Subcutaneous adipose tissue (tissue), 4 donors: ENCODE data around the gene TOMM22. TPM values are rescaled to one million over a fixed set of nuclear protein-coding genes. Genes with fewer than 3 reads are reported as not detected.

Experiments used
- total RNA-seq, 4 donors: library from RNA; depleted of rRNA; stranded (reverse); fragments of >200 nt; gene quantifications; one replicate each; pipeline ENCODE4 v1.1.0, GENCODE V29; 2016
- TF ChIP-seq, protein P1 (sequence below): fragments of 450-650 bp; IDR thresholded peaks from one replicate; pipeline ENCODE4 v1.5.1; 2016; ENCODE audit warnings: low read depth, mild to moderate bottlenecking, control low read depth, antibody characterized with exemption, moderate library complexity

Gene TOMM22
- total RNA-seq, 4 donors from 2014 or later, result 26.6 to 52.2 (median 30.0) TPM

DNA sequence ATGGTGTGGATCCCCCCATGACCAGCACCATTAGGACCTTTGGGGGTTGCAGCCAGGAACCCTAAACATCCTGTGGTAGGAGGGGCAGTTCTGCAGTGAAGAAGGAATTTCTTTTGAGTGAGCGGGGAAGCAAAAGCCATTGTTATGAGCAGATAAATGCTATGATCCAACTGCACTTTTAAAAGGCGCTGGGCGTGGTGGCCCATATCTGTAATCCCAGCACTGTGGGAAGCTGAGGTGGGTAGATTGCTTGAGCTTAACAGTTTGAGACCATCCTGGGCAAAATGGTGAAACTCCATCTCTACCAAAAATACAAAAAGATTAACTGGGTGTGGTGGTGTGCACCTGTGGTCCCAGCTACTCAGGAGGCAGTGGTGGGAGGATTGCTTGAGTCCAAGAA lies 5.9 kb upstream of the TOMM22 start:
- TF ChIP-seq, protein P1, sequence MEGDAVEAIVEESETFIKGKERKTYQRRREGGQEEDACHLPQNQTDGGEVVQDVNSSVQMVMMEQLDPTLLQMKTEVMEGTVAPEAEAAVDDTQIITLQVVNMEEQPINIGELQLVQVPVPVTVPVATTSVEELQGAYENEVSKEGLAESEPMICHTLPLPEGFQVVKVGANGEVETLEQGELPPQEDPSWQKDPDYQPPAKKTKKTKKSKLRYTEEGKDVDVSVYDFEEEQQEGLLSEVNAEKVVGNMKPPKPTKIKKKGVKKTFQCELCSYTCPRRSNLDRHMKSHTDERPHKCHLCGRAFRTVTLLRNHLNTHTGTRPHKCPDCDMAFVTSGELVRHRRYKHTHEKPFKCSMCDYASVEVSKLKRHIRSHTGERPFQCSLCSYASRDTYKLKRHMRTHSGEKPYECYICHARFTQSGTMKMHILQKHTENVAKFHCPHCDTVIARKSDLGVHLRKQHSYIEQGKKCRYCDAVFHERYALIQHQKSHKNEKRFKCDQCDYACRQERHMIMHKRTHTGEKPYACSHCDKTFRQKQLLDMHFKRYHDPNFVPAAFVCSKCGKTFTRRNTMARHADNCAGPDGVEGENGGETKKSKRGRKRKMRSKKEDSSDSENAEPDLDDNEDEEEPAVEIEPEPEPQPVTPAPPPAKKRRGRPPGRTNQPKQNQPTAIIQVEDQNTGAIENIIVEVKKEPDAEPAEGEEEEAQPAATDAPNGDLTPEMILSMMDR, result no peak

DNA sequence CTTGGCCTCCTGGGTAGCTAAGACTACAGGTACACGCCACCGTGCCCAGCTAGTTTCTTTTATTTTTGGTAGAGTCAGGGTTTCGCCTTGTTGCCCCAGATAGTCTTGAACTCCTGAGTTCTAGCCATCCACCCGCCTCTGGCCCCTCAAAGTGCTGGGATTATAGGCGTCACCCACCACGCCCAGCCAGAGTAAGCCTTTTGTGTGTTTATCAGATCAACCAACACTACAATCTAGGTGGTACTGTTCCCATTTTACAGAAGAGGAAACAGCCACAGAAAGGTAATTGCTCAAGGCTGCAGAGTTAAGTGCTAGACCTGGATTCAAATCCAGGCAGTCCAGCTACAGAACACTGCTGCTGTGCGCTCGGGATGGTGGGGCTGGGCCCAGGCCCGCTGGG lies 3.1 kb downstream of the TOMM22 start:
- TF ChIP-seq, protein P1, result no peak

DNA sequence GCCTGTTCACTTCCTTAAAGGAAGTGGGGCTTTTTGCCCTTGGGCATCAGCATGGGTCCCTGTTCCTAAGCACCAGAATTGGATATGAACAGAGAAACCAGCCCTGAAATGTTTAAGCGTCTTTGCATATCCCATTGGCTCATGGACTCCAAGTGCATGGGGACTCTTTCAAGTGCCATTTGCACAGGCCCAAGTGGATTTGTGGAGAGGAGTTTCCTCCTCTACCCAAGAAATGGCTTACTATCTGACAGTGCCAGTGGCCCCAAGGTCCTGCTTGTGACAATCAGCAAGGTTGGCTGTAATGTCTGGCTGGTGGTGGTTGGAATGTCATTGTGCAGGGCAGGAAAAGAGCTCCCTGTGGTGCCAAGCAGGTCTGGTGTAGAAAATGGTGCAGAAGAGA lies 4.0 kb downstream of the TOMM22 start:
- TF ChIP-seq, protein P1, result no peak

DNA sequence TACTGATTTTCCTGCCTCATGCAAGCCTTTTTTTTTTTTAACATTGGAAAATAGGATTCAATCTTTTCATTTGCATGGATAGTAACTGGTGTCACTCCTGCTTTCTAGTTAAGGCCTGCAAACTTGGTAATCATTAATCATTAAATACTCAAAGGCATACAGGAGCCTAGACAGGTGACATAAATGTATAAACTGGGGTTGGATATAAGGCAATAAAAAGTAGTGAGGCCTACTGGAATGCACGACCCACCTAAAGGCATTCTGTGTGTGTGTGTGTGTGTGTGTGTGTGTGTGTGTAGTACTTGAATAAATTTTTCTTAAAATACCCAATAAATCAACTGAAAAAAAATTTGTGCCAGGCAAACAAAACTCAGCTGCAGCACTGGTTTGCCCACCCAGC lies 7.9 kb downstream of the TOMM22 start:
- TF ChIP-seq, protein P1, result no peak

DNA sequence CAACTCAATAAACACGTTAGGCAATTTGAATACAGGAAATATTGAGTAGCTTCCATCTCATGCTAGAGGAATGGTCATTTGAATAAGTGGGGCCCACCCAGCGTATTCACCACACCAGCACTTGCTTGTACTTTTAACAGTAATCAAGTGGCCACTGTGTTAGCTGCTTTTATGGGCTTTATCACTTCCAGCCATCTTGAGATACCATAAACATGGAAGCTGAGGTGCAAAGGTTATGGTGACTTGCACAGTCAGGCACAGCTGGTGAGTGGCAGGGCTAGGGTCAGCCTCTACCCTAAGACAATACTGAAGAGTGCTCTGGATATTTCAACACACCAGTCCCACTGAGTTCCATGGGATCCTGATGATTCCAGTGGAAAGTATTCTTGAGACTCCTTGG lies 12.3 kb downstream of the TOMM22 start:
- TF ChIP-seq, protein P1, result no peak

DNA sequence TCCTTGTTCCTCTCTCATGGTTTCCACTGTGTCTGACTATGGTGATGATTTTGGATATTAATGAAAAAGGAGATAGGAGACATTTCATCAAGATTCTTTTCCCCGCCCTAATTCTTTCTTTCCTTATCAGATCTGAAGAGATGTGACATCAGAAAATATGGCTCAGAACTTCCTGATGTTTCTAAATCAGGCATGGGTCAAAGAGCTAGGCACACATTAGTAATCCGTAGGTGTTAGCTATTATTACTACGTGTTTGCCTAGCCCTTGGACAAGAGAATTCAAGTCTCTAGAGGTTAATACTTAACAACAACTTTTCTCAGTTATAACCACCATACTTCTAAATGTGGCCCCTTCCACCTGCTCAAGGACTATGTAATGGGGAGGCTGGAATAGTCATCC lies 13.2 kb downstream of the TOMM22 start:
- TF ChIP-seq, protein P1, result no peak

DNA sequence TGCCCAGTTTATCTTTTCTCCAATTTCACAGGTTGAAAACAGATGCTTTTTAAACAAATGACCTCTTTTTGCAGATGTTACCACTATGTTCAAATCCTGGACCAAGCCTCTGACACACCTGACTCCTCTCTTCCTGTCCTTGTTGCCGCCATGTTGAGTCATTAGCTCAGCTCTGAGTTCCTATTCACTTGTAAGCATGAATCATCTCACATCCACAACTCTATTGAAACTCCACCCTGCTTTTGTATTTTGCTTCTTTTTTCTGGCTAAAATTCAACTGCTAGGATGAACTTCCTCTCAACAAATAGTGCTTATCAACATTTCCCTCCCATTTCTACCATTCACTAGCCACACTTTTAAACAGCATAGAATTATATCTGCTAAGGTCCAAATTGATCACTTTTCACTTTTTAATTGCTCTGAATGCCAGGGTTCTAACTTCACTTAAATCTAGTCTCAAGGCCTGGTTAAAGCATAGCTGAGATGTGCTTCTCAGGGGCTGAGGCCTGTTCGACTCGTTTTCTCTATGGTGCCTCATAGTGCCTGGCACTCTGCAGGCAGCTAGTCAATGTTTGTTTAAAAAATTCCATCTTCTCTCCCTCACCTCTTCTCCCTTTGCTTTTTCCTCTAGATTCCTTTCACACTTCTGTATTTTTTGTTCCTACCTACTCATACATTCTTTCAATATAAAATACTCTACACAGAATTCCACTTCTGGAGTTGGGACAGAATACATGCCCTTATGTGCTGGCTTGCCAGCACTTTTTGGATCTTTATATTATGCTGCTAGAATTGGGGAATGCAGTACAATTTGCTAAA lies 15.1 kb downstream of the TOMM22 start:
- TF ChIP-seq, protein P1, result no peak
